Measurements from ENCODE around the gene WDFY3. TPM values are rescaled to one million over a fixed set of nuclear protein-coding genes. Genes with fewer than 3 reads are reported as not detected.
A peak's percentile ranks its signal among the peaks of the same experiment; 100 is the strongest.

Gene WDFY3
- polyA plus RNA-seq, 1 of the 3 experiments (the other 2 are of a cell fraction): 13.8 TPM

DNA sequence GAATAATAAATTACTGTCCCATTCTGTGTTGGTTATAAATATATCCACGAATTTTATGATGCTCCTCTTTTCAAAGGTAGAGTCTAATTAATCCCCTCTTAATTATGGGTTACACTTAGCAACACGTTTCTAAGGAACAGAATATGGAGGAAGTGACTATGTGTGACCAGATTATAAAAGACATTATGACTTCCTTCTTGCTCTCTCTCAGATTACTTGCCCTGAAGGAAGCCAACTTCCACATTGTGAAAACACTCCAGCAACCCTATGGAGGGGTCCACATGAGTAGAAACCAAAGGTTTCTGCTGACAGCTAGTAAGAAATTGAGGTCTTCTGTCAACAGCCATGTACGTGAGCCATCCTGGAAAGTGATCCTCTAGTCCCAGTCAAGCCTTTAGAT, 59.3 kb downstream of the WDFY3 start:
- no peak overlapping the region for H3K9ac ChIP-seq
- no peaks in the 10 kb centered on the region for H3K9me2 ChIP-seq
- H4K20me1 ChIP-seq (ENCODE audit: insufficient read depth): no peaks in the 10 kb centered on the region
- H3K4me3 ChIP-seq (ENCODE audit: low read depth in 2 of 2, low read length in 1 of 2): no peak overlapping the region
- peaks cover 63% of the 10 kb centered on the region for H3K79me2 ChIP-seq (ENCODE audit: insufficient read depth)
- H3K27ac ChIP-seq (ENCODE audit: low read depth in 2 of 2, low read length in 1 of 2): no peak overlapping the region
- ChIA-PET POLR2A (no interaction called here), CTCF (no interaction called here)
- H3K4me2 ChIP-seq: no peak overlapping the region
- H3F3A ChIP-seq (replicated peaks; ENCODE audit: insufficient read depth): no peaks in the 10 kb centered on the region
- DNase-seq: no peak
- TF ChIP-seq RCOR1 (IDR thresholded peaks at IDR 0.05; ENCODE audit: low read length): no peak
- no peak for TF ChIP-seq FOXM1 (IDR thresholded peaks at IDR 0.05; ENCODE audit: low read depth)
- TF ChIP-seq FOSL2 (IDR thresholded peaks at IDR 0.05; ENCODE audit: borderline replicate concordance, low read depth): no peak
- no peak for TF ChIP-seq SIN3A (IDR thresholded peaks at IDR 0.05; ENCODE audit: borderline replicate concordance, low read depth, low read length)
- WGBS (ENCODE audit: low lambda C conversion rate): 95% methylated on average over 3 of the region's 3 CpGs
- H2AFZ ChIP-seq (ENCODE audit: low read depth): no peak overlapping the region
- no peaks in the 10 kb centered on the region for H3K27me3 ChIP-seq (ENCODE audit: insufficient read depth)
- H3K4me1 ChIP-seq (ENCODE audit: control insufficient read depth in 1 of 2, insufficient read depth in 2 of 2, low read depth in 1 of 2, low read length in 1 of 2): peaks cover 0 to 6% of the 10 kb centered on the region in 2 experiments; a peak in 2 of 4 replicates
- peaks cover 3 to 7% of the 10 kb centered on the region in 2 experiments for H3K36me3 ChIP-seq (replicated peaks in 1 of 2; ENCODE audit: control insufficient read depth in 1 of 2, insufficient read depth in 2 of 2, low read length in 1 of 2)
- no peaks in the 10 kb centered on the region for H3K9me3 ChIP-seq

DNA sequence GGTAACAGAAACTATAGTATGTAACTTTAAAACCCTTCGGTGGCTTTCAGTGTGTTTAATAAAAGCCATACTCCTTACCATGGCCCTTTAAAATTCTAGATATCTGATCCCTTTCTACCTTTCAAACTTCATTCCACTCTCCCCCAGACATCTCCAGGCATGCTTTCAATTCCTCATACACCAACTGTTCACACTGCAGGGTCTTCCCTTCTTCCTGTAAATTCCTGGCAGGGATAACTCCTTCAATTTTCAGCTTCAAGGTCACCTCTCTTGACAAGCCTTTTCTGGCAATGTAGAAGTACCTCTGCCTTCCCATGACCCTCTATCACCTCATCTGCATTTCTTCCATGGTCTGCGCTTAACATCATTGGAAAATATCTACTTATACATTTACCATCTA, 60.8 kb downstream of the WDFY3 start:
- Histone ChIP-seq H3K4me3 (ENCODE audit: low read depth in 2 of 2, low read length in 1 of 2) (no peak overlapping the region), H3K27ac (ENCODE audit: low read depth in 2 of 2, low read length in 1 of 2) (no peak overlapping the region), H2AFZ (ENCODE audit: low read depth) (no peak overlapping the region), H3K9ac (no peak overlapping the region), H3K9me2 (no peaks in the 10 kb centered on the region), H3K79me2 (ENCODE audit: insufficient read depth) (peaks cover 52% of the 10 kb centered on the region), H3K4me1 (ENCODE audit: control insufficient read depth in 1 of 2, insufficient read depth in 2 of 2, low read depth in 1 of 2, low read length in 1 of 2) (peaks cover 0 to 18% of the 10 kb centered on the region in 2 experiments; a peak in 2 of 4 replicates), H3K9me3 (no peaks in the 10 kb centered on the region), H3K36me3 (replicated peaks in 1 of 2; ENCODE audit: control insufficient read depth in 1 of 2, insufficient read depth in 2 of 2, low read length in 1 of 2) (peaks cover 2 to 5% of the 10 kb centered on the region in 2 experiments), H4K20me1 (ENCODE audit: insufficient read depth) (no peaks in the 10 kb centered on the region), H3K27me3 (ENCODE audit: insufficient read depth) (no peaks in the 10 kb centered on the region), H3K4me2 (no peak overlapping the region), H3F3A (replicated peaks; ENCODE audit: insufficient read depth) (no peaks in the 10 kb centered on the region)
- ChIA-PET POLR2A (no interaction called here), CTCF (no interaction called here)
- TF ChIP-seq POLR2AphosphoS5 (IDR thresholded peaks at IDR 0.05; ENCODE audit: low read depth, low read length) (no peak), RFX5 (IDR thresholded peaks at IDR 0.05; ENCODE audit: low read length) (no peak), RCOR1 (IDR thresholded peaks at IDR 0.05; ENCODE audit: low read length) (no peak)
- 98% methylated on average over 2 of the region's 2 CpGs for WGBS (ENCODE audit: low lambda C conversion rate)
- no peak for DNase-seq

DNA sequence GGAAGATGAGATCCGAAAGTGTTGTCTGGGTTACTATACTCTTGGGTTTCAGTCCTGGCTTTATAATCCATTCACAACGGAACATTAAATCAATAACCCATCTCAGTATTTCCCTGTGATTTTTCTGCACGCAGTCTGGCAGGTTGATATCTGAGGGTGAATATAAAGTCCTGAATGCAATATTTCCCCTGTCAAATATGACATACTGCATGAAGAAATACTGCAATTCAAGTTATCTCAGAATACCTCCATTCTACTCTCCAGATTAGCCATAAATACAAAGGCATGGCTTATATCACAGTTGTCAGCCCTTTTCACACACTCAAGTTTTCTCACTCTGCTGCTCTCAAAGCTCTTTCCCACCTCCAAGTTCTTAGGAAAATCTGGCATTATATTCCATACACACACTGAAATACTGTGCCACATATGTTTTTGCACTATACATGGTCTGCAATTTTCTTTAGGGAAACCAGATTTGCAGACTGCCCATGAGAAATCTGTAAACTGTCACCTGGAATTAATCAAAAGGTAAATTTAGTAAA, 64.7 kb downstream of the WDFY3 start:
- CTCF ChIA-PET: interaction anchor here (1.2 to 1.7 kb wide), 3 partner anchors 10 to 151 kb away, joined by 4 to 5 read pairs (median 5); no protein-coding TSS in a partner anchor
- Histone ChIP-seq H3K27ac (ENCODE audit: low read depth in 2 of 2, low read length in 1 of 2) (peak overlapping the region in 1 of 2 experiments; percentile 54; a peak in 2 of 4 replicates), H4K20me1 (ENCODE audit: insufficient read depth) (no peaks in the 10 kb centered on the region), H3K4me1 (ENCODE audit: control insufficient read depth in 1 of 2, insufficient read depth in 2 of 2, low read depth in 1 of 2, low read length in 1 of 2) (peaks cover 0 to 18% of the 10 kb centered on the region in 2 experiments; a peak in 2 of 4 replicates), H3K9me2 (no peaks in the 10 kb centered on the region), H3K9ac (no peak overlapping the region), H3K36me3 (replicated peaks in 1 of 2; ENCODE audit: control insufficient read depth in 1 of 2, insufficient read depth in 2 of 2, low read length in 1 of 2) (peaks cover 2 to 14% of the 10 kb centered on the region in 2 experiments), H3K79me2 (ENCODE audit: insufficient read depth) (peaks cover 43% of the 10 kb centered on the region), H3K4me2 (no peak overlapping the region), H3K4me3 (ENCODE audit: low read depth in 2 of 2, low read length in 1 of 2) (no peak overlapping the region), H3K27me3 (ENCODE audit: insufficient read depth) (no peaks in the 10 kb centered on the region), H3F3A (replicated peaks; ENCODE audit: insufficient read depth) (no peaks in the 10 kb centered on the region), H3K9me3 (no peaks in the 10 kb centered on the region), H2AFZ (ENCODE audit: low read depth) (no peak overlapping the region)
- TF ChIP-seq POLR2AphosphoS5 (IDR thresholded peaks at IDR 0.05; ENCODE audit: low read depth, low read length) (no peak), ELF1 (IDR thresholded peaks at IDR 0.05) (no peak), EP300 (IDR thresholded peaks at IDR 0.05; ENCODE audit: borderline replicate concordance in 1 of 2, low read depth in 1 of 2, low read length in 1 of 2) (no peak), TCF12 (IDR thresholded peaks at IDR 0.05) (0 out of 2 replicates have a peak, but pooled peaks have one; percentile 8), MEF2A (IDR thresholded peaks at IDR 0.05; ENCODE audit: borderline replicate concordance, low read depth) (no peak), RCOR1 (IDR thresholded peaks at IDR 0.05; ENCODE audit: low read length) (peak; percentile 42; the same call in 1 of the 2 replicates)
- DNase-seq: peak; percentile 11
- POLR2A ChIA-PET: no interaction called here
- WGBS (ENCODE audit: low lambda C conversion rate): 80% methylated on average over 3 of the region's 3 CpGs

Data from SK-N-SH (cell line).